NCI-H2171 (cell line): Measurements from ENCODE around the gene FKBP4.
A peak's percentile ranks its signal among the peaks of the same experiment; 100 is the strongest.

Experiments used
- DNase-seq: peaks from one replicate; lab custom pipeline; 2025; lab: John Stamatoyannopoulos, UW

Gene FKBP4

DNA sequence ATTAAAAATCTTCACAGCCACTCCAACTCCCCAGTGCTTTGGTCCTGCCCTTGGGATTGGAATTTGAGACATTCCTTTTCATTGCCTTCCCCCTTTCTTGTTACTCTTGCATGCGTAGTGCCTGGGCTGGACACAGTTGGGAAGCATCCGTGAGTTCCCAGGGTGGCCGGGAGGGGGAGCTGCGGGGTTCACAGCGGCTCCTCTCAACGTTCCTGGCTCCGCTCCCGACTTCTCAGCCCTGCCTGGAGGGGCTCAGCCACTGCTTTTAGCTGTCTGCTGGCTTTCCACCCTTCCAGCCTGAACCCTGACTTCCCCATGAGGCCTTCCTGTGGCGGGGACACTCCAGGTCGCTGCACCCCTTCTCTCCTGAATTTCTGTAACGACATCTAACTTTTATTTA lies 58.9 kb downstream of the FKBP4 start:
- DNase-seq = peak; percentile 34
